Activated CD4-positive, alpha-beta T cell treated with anti-CD3 and anti-CD28 coated beads for 24 hours (primary cell): ENCODE measurements around the gene SAE1.

Source experiments
- DNase-seq, 2 donors: peaks; one replicate each; pipeline ENCODE4 v3.0.0-alpha.2; 2020; ENCODE audit warnings: low read depth in 2 of 2

SAE1 gene

GRCh38 chr19:47106821-47107201, 23.8 kb upstream of the SAE1 start:
- DNase-seq: no peak

- DNase-seq: no peak
Measured at GRCh38 chr19:47107202-47107952, 23.3 kb upstream of the SAE1 start.

- DNase-seq: no peak
Measured at GRCh38 chr19:47107953-47108746, 22.5 kb upstream of the SAE1 start.

GRCh38 chr19:47109177-47109540, 21.5 kb upstream of the SAE1 start:
- no peak for DNase-seq

GRCh38 chr19:47109541-47110375, 20.9 kb upstream of the SAE1 start:
- DNase-seq: no peak

GRCh38 chr19:47110521-47111005, 20.1 kb upstream of the SAE1 start:
- no peak for DNase-seq

- no peak for DNase-seq
Measured at GRCh38 chr19:47111006-47111621, 19.5 kb upstream of the SAE1 start.

- no peak for DNase-seq
Measured at GRCh38 chr19:47111682-47112165, 18.9 kb upstream of the SAE1 start.

GRCh38 chr19:47112166-47112996, 18.3 kb upstream of the SAE1 start:
- DNase-seq: peak; percentile 77 to 80

GRCh38 chr19:47112997-47113849, 17.4 kb upstream of the SAE1 start, which contains the start of gene ZC3H4:
TSS of gene ZC3H4 (minus strand) at chr19:47113776. CDS start at chr19:47112584, 1,192 bp downstream.
- peak; percentile 99 for DNase-seq

GRCh38 chr19:47113850-47114651, 16.6 kb upstream of the SAE1 start:
- DNase-seq: no peak

GRCh38 chr19:47120470-47121067, 10.1 kb upstream of the SAE1 start:
- DNase-seq: no peak

- DNase-seq: no peak
Measured at GRCh38 chr19:47122359-47123335, 8.0 kb upstream of the SAE1 start.

GRCh38 chr19:47123406-47123805, 7.2 kb upstream of the SAE1 start:
- no peak for DNase-seq

GRCh38 chr19:47124937-47125668, 5.5 kb upstream of the SAE1 start:
- no peak for DNase-seq

GRCh38 chr19:47125669-47125938, 5.0 kb upstream of the SAE1 start:
- no peak for DNase-seq

- no peak for DNase-seq
Measured at GRCh38 chr19:47129579-47129978, 1.1 kb upstream of the SAE1 start.
